HEK293 (cell line): ENCODE results near the gene MGMT.

Source experiments
- CTCF ChIP-seq: fragments of 450-650 bp; formaldehyde crosslinking; IDR thresholded peaks from 2 replicates; pipeline ENCODE4 v1.5.1; 2016; ENCODE audit warnings: missing biosample characterization, missing genetic modification characterization
- KLF10 ChIP-seq: fragments of 450-650 bp; IDR thresholded peaks from 2 replicates; pipeline ENCODE4 v1.5.1; 2018; ENCODE audit warnings: missing biosample characterization, mild to moderate bottlenecking, missing genetic modification characterization
- REST ChIP-seq: fragments of 450-650 bp; formaldehyde crosslinking; IDR thresholded peaks from 2 replicates; pipeline ENCODE4 v1.5.1; 2016; ENCODE audit warnings: missing biosample characterization, missing genetic modification characterization
- ZNF10 ChIP-seq: fragments of 450-650 bp; formaldehyde crosslinking; IDR thresholded peaks from 2 replicates; pipeline ENCODE4 v1.5.1; 2017; ENCODE audit warnings: missing biosample characterization, missing genetic modification characterization
- ZNF280D ChIP-seq: fragments of 450-650 bp; formaldehyde crosslinking; IDR thresholded peaks from 2 replicates; pipeline ENCODE4 v1.5.1; 2016; ENCODE audit warnings: missing biosample characterization, missing genetic modification characterization
- ZNF639 ChIP-seq: fragments of 450-650 bp; formaldehyde crosslinking; IDR thresholded peaks from 2 replicates; pipeline ENCODE4 v1.5.1; 2016; ENCODE audit warnings: missing biosample characterization, missing genetic modification characterization
- ZNF677 ChIP-seq: fragments of 450-650 bp; IDR thresholded peaks from 2 replicates; pipeline ENCODE4 v1.5.0; 2018; ENCODE audit warnings: missing biosample characterization, mild to moderate bottlenecking, missing genetic modification characterization, moderate library complexity

- no peak for TF ChIP-seq CTCF
- TF ChIP-seq ZNF639: no peak
- no peak for TF ChIP-seq KLF10
- TF ChIP-seq ZNF10 (tag by site-specific recombination): no peak
- TF ChIP-seq ZNF280D: no peak
- TF ChIP-seq ZNF677: no peak
- TF ChIP-seq REST: no peak
Measured at GRCh38 chr10:129541200-129541599, 74.2 kb downstream of the MGMT start.
